ENCODE results near the gene TCP10L. TPM values are rescaled to one million over a fixed set of nuclear protein-coding genes. Genes with fewer than 3 reads are reported as not detected.
A peak's percentile ranks its signal among the peaks of the same experiment; 100 is the strongest.

Gene TCP10L
- total and polyA plus RNA-seq, 2 of the 13 experiments (the other 11 are each of a cell fraction or from before 2014, with no cell fraction given): 0.90 to 2.4 TPM

DNA sequence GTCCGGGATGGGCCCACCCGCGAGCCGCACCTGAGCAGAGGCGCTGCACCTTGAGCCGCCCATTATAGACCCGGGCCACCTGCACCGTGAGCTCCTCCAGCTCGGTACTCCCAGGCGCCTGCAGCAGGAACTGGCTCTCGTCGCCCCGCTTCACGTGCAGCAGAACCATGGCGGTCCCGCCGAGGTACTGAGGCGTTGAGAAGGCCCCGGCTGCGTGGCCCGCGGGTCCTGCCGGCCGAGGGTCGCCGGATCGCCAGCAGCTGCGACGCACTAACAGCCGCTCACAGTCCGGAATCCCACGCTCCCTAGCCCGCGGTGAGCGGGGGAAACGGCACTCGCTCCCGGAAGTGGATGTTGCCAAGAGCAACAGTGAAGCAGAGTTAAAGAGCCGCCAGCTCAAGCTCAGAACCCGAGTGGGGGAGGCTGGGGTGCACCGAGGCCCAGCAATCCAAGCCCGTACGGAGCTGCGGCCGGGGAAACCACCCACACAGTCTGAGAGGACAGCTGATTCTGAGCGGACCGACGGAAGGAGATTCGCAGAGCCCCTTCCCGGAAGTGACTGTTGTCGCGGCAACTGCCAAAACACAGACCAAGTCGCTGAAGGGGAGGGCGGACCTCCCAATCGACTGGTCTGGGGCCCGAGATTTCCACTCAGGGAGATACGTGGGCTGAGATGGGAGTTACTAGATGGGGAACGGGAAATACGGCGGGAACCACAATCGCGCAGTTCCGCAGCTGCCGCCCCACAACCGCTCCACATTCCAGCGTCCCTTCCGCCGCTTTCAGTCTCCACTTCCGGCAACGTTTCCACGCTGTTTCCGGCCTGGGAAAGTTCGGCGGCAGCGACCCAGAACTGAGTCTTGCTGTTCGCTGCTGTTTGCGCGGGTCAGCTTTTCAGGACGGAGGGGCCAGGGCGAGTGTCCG is 27.0 kb upstream of the TCP10L start, which contains the start of gene CFAP298 (continued):
- TF ChIP-seq ZNF407 (CRISPR knock-in tag; IDR thresholded peaks at IDR 0.05; ENCODE audit: not compliant biosample characterization) (no peak), YEATS4 (CRISPR knock-in tag; IDR thresholded peaks at IDR 0.05; ENCODE audit: borderline replicate concordance) (peak; percentile 92), ZNF121 (CRISPR knock-in tag; IDR thresholded peaks at IDR 0.05) (no peak; the same call in none of the 2 replicates), ZBTB39 (CRISPR knock-in tag; IDR thresholded peaks at IDR 0.05) (no peak), NR1H2 (CRISPR knock-in tag; IDR thresholded peaks at IDR 0.05; ENCODE audit: borderline replicate concordance, low read depth) (no peak), CHD2 (IDR thresholded peaks at IDR 0.05; ENCODE audit: low read depth, low read length) (peak; percentile 19; the same call in 1 of the 2 replicates), MBNL3 (CRISPR knock-in tag; conservative IDR thresholded peaks at IDR 0.05) (no peak), ZNF597 (CRISPR knock-in tag; IDR thresholded peaks at IDR 0.05) (no peak), ESRRA (CRISPR knock-in tag; IDR thresholded peaks at IDR 0.05; ENCODE audit: low read depth) (0 out of 2 replicates have a peak, but pooled peaks have one; percentile 29), ZNF556 (CRISPR knock-in tag; IDR thresholded peaks at IDR 0.05; ENCODE audit: borderline replicate concordance) (peak; percentile 24; the same call in 1 of the 2 replicates), HNRNPH1 (optimal IDR thresholded peaks at IDR 0.05; ENCODE audit: low read depth, low read length) (no peak), ARNT2 (CRISPR knock-in tag; IDR thresholded peaks at IDR 0.05; ENCODE audit: low read depth) (peak; percentile 12; the same call in 1 of the 2 replicates)
- TF ChIP-seq, protein P1, sequence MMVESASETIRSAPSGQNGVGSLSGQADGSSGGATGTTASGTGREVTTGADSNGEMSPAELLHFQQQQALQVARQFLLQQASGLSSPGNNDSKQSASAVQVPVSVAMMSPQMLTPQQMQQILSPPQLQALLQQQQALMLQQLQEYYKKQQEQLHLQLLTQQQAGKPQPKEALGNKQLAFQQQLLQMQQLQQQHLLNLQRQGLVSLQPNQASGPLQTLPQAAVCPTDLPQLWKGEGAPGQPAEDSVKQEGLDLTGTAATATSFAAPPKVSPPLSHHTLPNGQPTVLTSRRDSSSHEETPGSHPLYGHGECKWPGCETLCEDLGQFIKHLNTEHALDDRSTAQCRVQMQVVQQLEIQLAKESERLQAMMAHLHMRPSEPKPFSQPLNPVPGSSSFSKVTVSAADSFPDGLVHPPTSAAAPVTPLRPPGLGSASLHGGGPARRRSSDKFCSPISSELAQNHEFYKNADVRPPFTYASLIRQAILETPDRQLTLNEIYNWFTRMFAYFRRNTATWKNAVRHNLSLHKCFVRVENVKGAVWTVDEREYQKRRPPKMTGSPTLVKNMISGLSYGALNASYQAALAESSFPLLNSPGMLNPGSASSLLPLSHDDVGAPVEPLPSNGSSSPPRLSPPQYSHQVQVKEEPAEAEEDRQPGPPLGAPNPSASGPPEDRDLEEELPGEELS (CRISPR knock-in tag; IDR thresholded peaks at IDR 0.05): no peak; the same call in none of the 2 replicates

Data from HepG2 (cell line).